GM21529 (cell line): ENCODE data around the gene FAM110D.

Experiments used
- ATAC-seq: cut with Tn5 transposase; IDR thresholded peaks from one replicate; pipeline ENCODE4 v1.9.1; 2021; ENCODE audit not compliant: unreplicated experiment

Gene FAM110D

GRCh38 chr1:26184086-26184485, 25.2 kb downstream of the FAM110D start:
- ATAC-seq, result no peak

- ATAC-seq, result no peak
Observed at GRCh38 chr1:26184883-26185282, 26.0 kb downstream of the FAM110D start.

GRCh38 chr1:26187882-26188281, 29.0 kb downstream of the FAM110D start:
- no peak for ATAC-seq

DNA sequence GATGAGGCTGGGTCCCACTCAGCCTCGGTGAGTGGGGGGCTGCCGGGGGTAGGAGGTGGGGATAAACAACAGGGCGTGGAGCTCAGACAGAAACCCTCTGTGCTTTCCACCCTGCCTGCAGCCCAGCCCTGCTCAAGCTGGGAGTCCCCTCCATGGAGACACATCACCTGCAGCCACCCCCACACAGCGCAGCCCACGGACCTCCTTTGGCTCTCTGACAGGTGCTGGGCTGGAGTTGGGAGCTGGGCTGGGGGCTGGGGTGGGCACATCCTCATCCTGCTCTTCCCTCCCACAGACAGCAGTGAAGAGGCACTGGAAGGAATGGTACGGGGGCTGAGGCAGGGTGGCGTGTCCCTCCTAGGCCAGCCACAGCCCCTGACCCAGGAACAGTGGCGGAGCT, 29.6 kb downstream of the FAM110D start:
- ATAC-seq, result no peak

DNA sequence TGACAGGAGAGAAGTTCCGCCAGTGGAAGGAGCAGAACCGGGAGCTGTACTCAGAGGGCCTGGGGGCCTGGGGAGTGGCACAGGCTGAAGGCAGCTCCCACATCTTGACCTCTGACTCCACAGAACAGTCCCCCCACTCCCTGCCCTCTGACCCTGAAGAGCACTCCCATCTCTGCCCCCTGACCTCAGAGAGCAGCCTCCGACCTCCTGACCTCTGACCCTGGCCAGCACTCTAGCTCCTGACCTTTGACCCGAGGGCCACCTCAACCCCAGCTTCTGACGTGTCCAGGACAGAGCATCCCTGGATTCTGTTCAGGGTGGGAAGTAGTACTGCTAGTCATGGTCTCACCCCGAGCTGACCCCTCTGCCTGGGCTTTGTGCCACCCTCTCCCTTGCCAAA, 30.5 kb downstream of the FAM110D start:
- no peak for ATAC-seq

GRCh38 chr1:26189751-26190275, 30.9 kb downstream of the FAM110D start:
- ATAC-seq, result no peak

GRCh38 chr1:26190373-26190987, 31.6 kb downstream of the FAM110D start, which contains the start of gene CATSPER4:
TSS of gene CATSPER4 (plus strand) at chr1:26190602. CDS start at chr1:26190628, 26 bp downstream.
- no peak for ATAC-seq

DNA sequence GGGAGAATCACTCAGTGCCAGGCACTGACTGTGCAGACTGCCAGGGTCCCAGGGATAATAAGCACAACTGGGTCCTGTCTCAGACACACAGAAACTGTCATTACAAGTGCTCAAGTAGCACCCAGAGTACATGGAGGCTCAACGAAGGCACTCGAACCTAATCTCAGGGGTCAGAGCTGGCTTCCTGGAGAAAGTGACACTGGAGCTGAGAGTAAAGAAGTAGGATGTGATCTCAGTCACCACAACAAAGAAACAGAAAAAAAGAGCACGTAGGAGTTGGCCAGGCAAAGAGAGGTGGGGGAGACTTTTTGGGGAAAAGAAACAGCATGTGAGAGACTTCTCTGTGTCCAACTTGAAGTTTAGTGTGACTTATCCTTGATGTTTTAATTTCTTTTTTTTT, 32.9 kb downstream of the FAM110D start:
- no peak for ATAC-seq

DNA sequence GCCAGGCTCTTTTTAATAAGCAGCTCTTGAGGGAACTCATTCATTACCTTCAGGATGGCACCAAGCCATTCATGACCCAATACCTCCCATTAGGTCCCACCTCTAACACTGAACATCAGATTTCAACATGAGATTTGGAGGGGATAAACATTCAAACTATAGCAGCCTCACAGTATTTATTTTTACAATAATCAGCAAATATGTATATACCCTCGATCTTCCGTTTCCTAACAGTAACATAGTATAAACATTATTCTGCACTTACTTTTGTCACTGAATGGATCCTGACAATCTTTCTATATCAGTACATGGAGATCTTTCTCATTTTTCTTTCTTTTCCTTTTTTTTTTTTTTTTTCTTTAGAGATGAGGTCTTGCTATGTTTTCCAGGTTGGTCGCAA, 36.9 kb downstream of the FAM110D start:
- no peak for ATAC-seq

DNA sequence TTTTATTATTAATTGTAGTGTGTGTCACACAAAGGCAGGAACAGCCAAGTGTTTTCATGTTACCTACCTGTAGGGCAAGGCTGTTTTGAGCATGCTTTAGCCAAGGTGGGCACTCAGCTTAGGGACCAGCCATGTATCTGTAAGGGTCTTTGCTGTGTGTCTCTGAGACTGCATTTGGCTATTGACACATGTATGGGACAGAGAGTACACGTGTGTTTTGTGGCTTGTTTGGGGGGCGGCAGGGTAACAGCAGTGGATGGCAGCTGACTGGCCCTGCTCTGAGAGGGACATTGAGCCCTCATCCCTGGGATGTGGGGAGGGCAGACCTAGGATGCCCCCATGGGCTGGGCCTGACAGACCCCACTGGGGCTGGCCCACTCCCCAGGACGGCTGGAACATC, 38.4 kb downstream of the FAM110D start:
- no peak for ATAC-seq

DNA sequence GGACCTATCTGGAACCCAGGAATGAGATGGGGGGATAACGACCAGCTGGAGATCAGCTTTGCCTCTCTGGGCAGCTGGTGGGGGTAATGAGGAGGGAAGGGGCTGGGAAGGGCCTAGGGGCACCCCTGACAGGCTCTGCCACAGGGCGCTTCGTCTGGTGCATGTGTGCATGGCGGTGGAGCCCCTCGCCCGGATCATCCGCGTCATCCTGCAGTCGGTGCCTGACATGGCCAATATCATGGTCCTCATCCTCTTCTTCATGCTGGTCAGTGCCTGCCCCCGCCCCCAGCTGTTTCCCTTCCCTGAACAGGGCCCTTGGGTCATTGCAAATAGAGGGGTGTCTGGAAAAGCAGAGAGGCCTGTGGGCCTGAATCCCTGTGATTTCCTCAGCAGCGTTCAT, 38.9 kb downstream of the FAM110D start:
- ATAC-seq, result no peak

DNA sequence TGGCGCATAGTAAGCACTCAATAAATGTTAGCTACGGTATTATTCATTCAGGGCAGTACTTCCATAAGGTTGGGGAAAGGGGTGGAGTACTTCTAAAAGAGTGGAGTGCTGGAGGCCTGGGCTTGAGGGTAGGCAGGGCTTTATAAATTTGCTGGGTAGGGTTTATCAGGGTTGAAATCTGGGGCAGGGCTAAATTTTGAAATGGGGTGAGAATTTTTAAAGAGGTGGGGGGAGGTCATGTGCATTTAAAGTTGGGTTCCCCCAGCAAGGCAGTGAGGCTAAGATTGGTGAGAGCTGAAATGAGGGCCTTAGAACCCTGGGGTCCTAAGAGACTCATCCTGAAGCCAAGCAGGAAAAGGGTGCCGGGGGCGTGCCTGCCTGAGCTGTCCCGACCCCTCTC, 41.5 kb downstream of the FAM110D start:
- ATAC-seq, result no peak

DNA sequence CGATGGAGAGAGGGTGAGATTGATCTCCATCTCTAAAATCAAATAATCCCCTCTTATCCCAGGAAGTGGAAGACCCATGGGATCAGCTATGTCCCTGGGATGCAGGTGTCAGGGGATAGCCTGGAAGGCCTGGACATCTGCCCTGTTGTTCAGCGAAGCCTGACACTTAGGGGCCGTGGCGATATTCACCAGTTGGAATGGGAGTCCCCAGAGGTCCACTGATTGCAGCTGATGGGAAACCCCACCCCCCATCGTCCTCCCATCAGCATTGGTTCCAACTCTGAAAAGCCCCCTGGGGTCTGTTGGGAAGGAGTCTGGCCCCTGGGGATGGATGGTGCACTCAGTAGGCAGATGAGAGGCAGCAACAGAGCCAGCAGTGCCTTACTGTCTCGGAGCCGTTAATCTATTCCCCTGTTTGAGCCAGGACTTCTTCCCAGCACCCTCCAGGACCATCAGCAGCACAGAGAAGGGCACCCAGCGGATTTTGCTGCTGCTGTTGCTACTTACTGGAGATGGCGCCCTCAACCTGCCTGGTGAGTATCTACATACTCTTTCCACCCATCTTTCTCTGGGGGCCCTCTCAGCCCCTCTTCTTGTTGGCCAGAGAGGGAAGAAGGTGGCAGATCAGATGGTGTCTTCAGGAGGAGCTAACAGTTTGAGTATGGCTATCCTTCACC, 44.9 kb downstream of the FAM110D start:
- ATAC-seq, result no peak

DNA sequence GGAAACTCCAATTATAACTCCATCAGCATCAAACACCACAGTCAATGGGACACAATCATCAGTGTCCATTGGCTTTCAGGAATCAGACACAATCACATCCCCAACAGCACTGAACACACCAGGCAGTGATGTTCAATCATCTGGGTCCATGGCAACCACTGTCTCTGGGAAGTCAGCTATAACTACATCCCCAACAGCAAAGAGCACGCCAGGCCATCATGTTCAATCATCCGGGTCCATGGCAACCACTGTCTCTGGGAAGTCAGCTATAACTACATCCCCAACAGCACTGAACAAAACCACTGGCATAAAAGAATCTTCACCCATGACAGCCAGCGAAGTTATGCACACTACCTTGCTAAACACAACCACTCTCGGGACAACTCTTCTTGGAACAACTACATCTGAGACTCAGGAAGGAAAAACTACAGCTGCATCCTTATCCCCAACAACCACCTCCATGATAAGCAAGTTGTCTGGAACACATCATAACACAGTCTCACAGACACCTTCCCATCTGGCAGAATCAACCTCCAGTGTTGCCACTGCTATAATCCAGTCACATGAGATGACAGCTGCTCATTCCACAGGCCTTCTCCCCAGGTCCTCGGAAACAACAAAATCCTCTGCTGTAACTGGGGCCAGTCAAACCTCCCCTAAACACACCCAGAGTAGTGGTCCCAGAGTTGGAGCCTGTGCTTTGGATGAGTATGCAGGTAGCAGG, 51.4 kb downstream of the FAM110D start:
- no peak for ATAC-seq

DNA sequence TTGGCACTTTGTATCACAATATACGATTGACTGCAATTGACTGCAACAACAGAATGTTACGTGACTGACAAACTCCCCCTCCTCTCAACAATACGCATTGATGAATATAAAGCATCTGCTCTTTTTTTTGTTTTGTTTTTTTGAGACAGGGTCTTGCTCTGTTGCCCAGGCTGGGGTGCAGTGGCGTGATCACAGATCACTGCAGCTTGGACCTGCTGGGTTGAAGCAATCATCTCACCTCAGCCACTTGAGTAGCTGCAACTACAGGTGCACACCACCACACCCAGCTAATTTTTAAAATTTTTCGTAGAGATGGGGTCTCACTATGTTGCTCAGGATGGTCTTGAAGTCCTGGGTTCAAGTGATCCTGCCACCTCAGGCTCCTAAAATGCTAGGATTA, 53.8 kb downstream of the FAM110D start:
- no peak for ATAC-seq

DNA sequence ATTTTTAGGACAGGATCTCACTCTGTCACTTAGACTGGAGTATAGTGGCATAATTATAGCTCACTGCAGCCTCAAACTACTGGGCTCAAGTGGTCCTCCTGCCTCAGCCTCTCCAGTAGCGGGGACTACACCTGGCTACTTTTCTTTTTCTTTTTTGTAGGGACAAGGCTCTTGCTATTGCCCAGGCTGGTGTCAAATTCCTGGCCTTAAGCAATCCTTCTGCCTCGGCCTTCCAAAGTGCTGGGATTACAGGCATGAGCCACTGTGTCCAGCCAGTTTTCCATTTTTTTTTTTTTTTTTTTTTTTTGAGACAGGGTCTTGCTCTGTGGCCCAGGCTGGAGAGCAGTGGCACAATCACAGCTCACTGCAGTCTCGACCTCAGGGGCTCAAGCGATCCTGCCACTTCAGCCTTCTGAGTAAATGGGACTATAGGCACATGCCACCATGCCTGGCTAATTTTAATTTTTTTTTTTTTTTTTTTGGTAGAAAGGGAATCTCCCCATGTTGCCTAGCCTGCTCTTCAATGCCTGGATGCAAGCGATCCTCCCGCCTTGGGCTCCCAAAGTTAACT, 54.5 kb downstream of the FAM110D start:
- ATAC-seq, result no peak
